Astrocyte of the cerebellum (primary cell): ENCODE data around the gene MRPS33.
A peak's percentile ranks its signal among the peaks of the same experiment; 100 is the strongest.

Source experiments
- DNase-seq: peaks from one replicate; pipeline ENCODE4 v3.0.0-alpha.2; 2011; ENCODE audit warnings: low read depth
- H3K4me3 ChIP-seq: 2 replicates; pipeline ENCODE4 v1.5.1; 2011; ENCODE audit warnings: mild to moderate bottlenecking, low read depth, low read length, moderate library complexity
- in situ Hi-C: cut with HindIII; loops from 2 replicates; pipeline ENCODE4 v1.10.0; 2017; ENCODE audit warnings: low sequenced_read_pairs
- TF ChIP-seq, protein P1 (sequence below): IDR thresholded peaks from 2 replicates; pipeline ENCODE4 v1.5.1; 2012; ENCODE audit warnings: low read length, low read depth, moderate library complexity, mild to moderate bottlenecking; ENCODE audit errors: missing control alignments

MRPS33 gene

DNA sequence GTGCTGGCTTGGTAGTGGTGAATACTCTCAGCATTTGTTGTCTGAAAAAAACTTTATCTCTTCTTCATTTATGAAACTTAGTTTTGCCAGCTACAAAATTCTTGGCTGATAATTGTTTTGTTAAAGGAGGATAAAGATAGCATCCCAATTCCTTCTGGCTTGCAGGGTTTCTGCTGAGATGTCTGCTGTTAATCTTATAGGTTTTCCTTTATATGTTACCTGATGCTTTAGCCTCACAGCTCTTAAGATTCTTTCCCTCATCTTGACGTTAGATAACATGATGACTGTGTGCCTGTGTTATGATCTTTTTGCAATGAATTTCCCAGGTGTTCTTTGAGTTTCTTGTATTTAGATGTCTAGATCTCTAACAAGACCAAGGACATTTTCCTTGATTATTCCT is 9.9 kb upstream of the MRPS33 start:
- TF ChIP-seq, protein P1, sequence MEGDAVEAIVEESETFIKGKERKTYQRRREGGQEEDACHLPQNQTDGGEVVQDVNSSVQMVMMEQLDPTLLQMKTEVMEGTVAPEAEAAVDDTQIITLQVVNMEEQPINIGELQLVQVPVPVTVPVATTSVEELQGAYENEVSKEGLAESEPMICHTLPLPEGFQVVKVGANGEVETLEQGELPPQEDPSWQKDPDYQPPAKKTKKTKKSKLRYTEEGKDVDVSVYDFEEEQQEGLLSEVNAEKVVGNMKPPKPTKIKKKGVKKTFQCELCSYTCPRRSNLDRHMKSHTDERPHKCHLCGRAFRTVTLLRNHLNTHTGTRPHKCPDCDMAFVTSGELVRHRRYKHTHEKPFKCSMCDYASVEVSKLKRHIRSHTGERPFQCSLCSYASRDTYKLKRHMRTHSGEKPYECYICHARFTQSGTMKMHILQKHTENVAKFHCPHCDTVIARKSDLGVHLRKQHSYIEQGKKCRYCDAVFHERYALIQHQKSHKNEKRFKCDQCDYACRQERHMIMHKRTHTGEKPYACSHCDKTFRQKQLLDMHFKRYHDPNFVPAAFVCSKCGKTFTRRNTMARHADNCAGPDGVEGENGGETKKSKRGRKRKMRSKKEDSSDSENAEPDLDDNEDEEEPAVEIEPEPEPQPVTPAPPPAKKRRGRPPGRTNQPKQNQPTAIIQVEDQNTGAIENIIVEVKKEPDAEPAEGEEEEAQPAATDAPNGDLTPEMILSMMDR, result no peak
- in situ Hi-C loops, result no loop called here
- no peak for DNase-seq
- H3K4me3 ChIP-seq, result no peak overlapping the region

DNA sequence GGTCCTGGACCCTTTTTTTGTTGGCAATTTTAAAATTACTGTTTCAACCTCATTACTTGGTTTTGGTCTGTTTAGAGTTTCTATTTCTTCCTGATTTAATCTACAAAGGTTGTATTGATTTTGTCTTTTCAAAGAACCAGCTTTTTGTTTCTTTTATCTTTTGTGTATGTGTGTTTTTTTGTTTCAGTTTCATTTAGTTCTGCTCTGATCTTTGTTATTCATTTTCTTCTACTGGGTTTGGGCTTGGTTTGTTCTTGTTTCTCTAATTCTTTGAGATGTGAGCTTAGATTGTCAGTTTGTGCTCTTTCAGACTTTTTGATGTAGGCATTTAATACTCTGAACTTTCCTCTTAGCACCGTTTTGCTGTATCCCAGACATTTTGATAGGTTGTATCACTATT is 8.5 kb upstream of the MRPS33 start:
- no peak for DNase-seq
- in situ Hi-C loops, result no loop called here
- TF ChIP-seq, protein P1, result no peak
- no peak overlapping the region for H3K4me3 ChIP-seq

DNA sequence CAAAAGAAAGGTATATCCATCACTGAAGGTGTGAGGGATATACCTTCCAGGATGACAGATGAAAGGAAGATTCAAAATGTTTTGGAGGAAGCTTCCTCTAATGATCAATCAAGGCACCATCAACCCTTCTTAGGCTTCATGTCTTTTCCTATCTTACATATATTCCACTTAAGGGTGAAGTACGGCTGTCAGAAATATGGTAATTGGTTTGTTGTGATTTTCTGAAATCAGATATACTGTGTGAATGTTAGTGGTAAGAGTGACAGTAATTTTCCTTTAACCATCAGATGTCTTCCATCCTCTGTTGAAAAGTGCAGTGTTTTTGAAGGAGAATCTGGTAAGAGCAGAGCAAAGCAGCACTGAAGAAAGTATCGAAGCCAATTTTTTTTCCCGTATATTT is 2.8 kb upstream of the MRPS33 start:
- TF ChIP-seq, protein P1, result no peak
- DNase-seq, result no peak
- no peak overlapping the region for H3K4me3 ChIP-seq
- in situ Hi-C loops, result no loop called here

DNA sequence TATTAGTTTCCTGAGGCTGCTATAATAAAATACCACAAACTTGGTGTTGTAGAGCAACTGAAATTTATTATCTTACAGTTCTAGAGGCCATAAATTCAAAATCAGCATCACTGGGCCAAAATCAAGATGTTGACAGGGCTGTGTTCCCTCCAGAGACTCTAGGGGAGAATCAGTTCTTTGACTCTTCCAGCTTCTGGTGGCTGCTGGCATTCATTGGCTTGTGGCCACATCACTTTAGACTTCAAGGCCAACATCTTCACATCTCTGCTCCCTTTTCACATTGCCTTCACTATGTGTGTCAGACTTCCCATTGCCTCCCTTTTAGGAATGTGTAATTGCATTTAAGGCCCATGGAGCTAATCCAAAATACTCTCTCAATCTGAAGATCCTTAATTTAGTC is 1.6 kb upstream of the MRPS33 start:
- no peak overlapping the region for H3K4me3 ChIP-seq
- DNase-seq, result no peak
- in situ Hi-C loops, result no loop called here
- TF ChIP-seq, protein P1, result no peak

DNA sequence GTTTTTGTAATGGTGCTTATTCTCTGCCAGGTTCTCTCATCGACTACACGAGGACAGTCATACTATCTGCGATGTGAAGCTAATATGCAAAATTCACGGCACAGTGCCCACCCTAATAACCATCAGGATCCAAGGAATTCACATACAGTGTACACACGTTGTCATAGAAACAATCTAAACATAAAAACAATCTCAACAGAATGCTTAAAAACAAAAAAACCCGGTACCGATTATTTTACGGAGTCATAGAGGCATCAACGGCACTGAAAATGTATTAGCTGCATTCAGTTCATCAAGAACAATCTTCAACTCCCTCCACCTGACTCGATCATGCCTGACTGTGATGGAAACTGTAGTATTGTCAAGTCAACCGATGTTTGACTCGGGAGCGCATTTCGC is 628 bp downstream of the MRPS33 start:
- TF ChIP-seq, protein P1, result no peak
- peak; percentile 8 for DNase-seq

DNA sequence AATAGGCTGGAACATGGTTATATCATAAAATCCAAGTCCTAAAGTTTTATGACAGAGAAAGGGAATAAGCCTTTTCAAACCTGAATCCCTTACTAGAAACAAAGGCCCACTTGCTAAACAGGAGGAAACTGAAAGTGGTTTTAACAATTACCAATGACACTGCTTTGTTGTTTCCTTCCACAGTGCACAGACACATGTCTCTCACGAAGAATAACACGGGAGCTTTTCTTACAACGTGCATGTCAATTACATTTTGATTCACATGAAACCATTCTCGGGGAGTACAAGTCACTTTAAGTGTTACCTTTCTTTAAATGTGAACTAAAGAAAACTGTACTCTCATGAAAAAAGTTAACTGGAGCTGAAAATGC is 1.4 kb downstream of the MRPS33 start:
- H3K4me3 ChIP-seq, result no peak overlapping the region
- TF ChIP-seq, protein P1, result no peak
- in situ Hi-C loops, result no loop called here
- no peak for DNase-seq

More for the DNA sequence above, 628 bp downstream of the MRPS33 start:
- in situ Hi-C loops, result no loop called here
- peak overlapping the region; percentile 63 for H3K4me3 ChIP-seq
